Activated CD4-positive, alpha-beta T cell treated with anti-CD3 and anti-CD28 coated beads, Interleukin-2, amount 10 ng/mL, durations not matched to agents 7 days and 5 days (primary cell): ENCODE results near the gene OR10G3. TPM values are rescaled to one million over a fixed set of nuclear protein-coding genes. Genes with fewer than 3 reads are reported as not detected.
"Not testable (repeated sequence)": the region's sequence is repeated elsewhere in the genome, so short reads cannot be mapped to it uniquely, and the experiment has no call there.

Source experiments
- CTCF ChIA-PET: fragments of 350-600 bp; sonication (Branson Sonifier 250); formaldehyde crosslinking; loops from one replicate; lab custom pipeline; 2021; ENCODE audit warnings: antibody characterized with exemption; lab: Charles Lee
- POLR2A ChIA-PET: fragments of 350-600 bp; sonication (Branson Sonifier 250); formaldehyde crosslinking; loops from one replicate; lab custom pipeline; 2021; ENCODE audit warnings: antibody characterized with exemption; lab: Charles Lee
- DNase-seq: peaks from one replicate; pipeline ENCODE4 v3.0.0-alpha.2; 2020
- H3K27ac Mint-ChIP-seq: one replicate; pipeline ENCODE4 v1.8.0; 2021; ENCODE audit warnings: mild to moderate bottlenecking, moderate library complexity, mixed read lengths
- H3K27me3 Mint-ChIP-seq: one replicate; pipeline ENCODE4 v1.8.0; 2021; ENCODE audit warnings: mixed read lengths
- H3K36me3 Mint-ChIP-seq: one replicate; pipeline ENCODE4 v1.8.0; 2021; ENCODE audit warnings: low read depth, mixed read lengths
- H3K4me1 Mint-ChIP-seq: one replicate; pipeline ENCODE4 v1.8.0; 2021; ENCODE audit warnings: mixed read lengths
- H3K4me3 Mint-ChIP-seq: one replicate; pipeline ENCODE4 v1.8.0; 2021; ENCODE audit warnings: mild to moderate bottlenecking, moderate library complexity, mixed read lengths
- H3K9me3 Mint-ChIP-seq: one replicate; pipeline ENCODE4 v1.8.0; 2021; ENCODE audit warnings: mixed read lengths
- total RNA-seq, 2 experiments: library from RNA; stranded (reverse); gene quantifications; one replicate each; pipeline ENCODE4 v1.2.3, GENCODE V29; 2021

The OR10G3 gene
- total RNA-seq, 2 experiments from 2014 or later, result not detected

DNA sequence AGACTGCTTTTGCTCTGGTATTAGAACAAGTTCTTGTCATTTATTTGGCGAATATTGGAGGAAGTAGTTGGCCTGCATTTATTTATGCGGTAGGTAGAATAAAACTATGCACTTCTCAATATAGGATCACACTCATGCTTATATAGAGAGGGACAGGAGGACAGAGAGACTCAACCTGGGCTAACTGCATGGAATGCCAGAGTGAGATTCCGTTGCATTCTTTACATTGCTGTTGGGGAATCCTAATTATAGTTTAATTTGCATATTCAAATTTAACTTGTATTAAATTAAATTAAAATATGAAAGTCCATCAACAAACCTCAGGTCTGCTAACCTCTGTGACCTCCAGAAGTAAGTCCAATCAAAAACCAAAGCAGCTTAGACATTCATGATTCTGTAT is 26.6 kb downstream of the OR10G3 start:
- ChIA-PET CTCF (no interaction called here), POLR2A (no interaction called here)
- H3K27me3 Mint-ChIP-seq, result no peaks in the 10 kb centered on the region
- H3K36me3 Mint-ChIP-seq, result no peaks in the 10 kb centered on the region
- H3K27ac Mint-ChIP-seq, result no peak overlapping the region
- no peak overlapping the region for H3K4me3 Mint-ChIP-seq
- H3K9me3 Mint-ChIP-seq, result no peaks in the 10 kb centered on the region
- no peak for DNase-seq
- H3K4me1 Mint-ChIP-seq, result peaks cover 6% of the 10 kb centered on the region

DNA sequence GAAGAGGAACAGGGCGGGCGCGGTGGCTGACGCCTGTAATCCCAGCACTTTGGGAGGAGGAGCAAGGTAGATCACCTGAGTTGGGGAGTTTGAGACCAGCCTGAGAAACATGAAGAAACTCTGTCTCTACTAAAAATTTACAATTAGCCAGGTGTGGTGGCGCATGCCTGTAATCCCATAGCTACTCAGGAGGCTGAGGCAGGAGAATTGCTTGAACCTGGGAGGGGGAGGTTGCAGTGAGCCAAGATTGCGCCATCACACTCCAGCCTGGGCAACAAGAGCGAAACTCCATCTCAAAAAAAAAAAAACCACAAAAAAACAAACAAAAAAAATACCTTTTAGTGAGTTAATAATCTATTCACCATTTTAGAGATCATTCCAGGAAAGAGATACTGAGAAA is 35.3 kb downstream of the OR10G3 start:
- CTCF ChIA-PET, result interaction anchor here (0.6 kb wide), 1 partner anchor 316 kb away, joined by 3 read pairs; no protein-coding TSS in a partner anchor
- H3K36me3 Mint-ChIP-seq, H3K4me3 Mint-ChIP-seq, H3K4me1 Mint-ChIP-seq, H3K9me3 Mint-ChIP-seq, DNase-seq, POLR2A ChIA-PET, H3K27ac Mint-ChIP-seq: not testable (repeated sequence)
- peaks cover 14% of the 10 kb centered on the region for H3K27me3 Mint-ChIP-seq

- DNase-seq, result no peak
- H3K9me3 Mint-ChIP-seq, result no peaks in the 10 kb centered on the region
- POLR2A ChIA-PET, result no interaction called here
- H3K4me3 Mint-ChIP-seq, result no peak overlapping the region
- H3K27me3 Mint-ChIP-seq, result peaks cover 20% of the 10 kb centered on the region
- CTCF ChIA-PET, result no interaction called here
- H3K4me1 Mint-ChIP-seq, result no peaks in the 10 kb centered on the region
- H3K27ac Mint-ChIP-seq, result no peak overlapping the region
- H3K36me3 Mint-ChIP-seq, result no peaks in the 10 kb centered on the region
Measured at GRCh38 chr14:21543963-21544362, 35.9 kb downstream of the OR10G3 start.

DNA sequence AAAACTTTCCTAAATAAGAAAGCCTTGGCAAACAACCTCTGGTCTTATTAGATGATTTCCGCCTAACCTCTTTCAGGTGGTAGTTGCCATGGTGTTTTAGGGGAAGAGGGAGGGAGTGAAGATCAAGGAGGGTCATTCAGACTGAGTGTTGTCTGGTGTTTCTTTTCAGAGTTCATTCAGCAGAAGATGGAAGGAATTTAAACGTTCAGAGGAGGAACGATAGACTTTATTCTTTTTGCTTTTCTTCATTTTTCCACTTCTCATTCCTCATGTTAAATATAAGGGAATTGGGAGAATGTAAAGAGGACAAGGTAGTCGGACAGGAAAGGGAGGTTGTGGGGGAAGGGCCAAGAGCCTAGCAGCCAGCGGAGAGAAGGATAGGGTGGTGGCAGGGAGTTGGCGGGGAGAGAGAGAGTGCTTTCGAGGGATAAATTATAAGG is 36.3 kb downstream of the OR10G3 start:
- Mint-ChIP-seq H3K4me3 (no peak overlapping the region), H3K36me3 (no peaks in the 10 kb centered on the region), H3K27me3 (peaks cover 23% of the 10 kb centered on the region), H3K4me1 (no peaks in the 10 kb centered on the region), H3K9me3 (no peaks in the 10 kb centered on the region), H3K27ac (no peak overlapping the region)
- DNase-seq, result no peak
- CTCF ChIA-PET, result no interaction called here
- POLR2A ChIA-PET, result no interaction called here

DNA sequence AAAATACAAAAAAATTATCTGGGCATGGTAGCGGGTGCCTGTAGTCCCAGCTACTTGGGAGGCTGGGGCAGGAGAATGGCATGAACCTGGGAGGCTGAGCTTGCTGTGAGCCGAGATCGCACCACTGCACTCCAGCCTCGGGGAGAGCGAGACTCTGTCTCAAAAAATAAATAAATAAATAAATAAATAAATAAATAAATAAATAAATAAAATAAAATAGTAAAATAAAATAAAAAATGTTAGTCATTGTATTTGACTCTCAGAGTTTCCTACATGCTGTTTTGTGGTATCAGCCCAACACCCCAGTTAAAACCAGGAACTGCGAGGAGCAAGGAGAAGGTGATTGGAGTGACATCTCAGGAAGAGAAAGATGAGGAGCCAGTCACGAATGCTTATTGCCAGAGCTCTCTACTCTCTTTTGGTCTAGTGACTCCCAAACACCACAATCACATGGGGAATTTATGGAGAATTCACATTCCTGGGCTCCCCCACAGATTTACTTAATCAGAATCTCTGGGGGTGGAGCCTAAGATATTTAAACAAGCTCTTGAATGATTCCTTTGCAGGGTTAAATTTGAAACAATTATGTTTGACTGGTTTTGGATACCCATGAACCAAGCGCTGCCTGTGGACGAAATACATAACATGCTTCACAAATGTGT is 38.3 kb downstream of the OR10G3 start:
- no peak for DNase-seq
- ChIA-PET CTCF (interaction anchor here (0.6 to 0.7 kb wide), 2 partner anchors 265 to 454 kb away, joined by 3 read pairs; no protein-coding TSS in a partner anchor), POLR2A (no interaction called here)
- peaks cover 38% of the 10 kb centered on the region for H3K27me3 Mint-ChIP-seq
- H3K27ac Mint-ChIP-seq, result no peak overlapping the region
- H3K4me3 Mint-ChIP-seq, result no peak overlapping the region
- H3K36me3 Mint-ChIP-seq, result no peaks in the 10 kb centered on the region
- no peaks in the 10 kb centered on the region for H3K9me3 Mint-ChIP-seq
- peaks cover 5% of the 10 kb centered on the region for H3K4me1 Mint-ChIP-seq

- no peak for DNase-seq
- H3K27me3 Mint-ChIP-seq, result peaks cover 57% of the 10 kb centered on the region
- POLR2A ChIA-PET, result interaction anchor here (0.6 kb wide), 1 partner anchor 8 kb away, joined by 6 read pairs; no protein-coding TSS in a partner anchor
Measured at GRCh38 chr14:21539189-21539940, 40.5 kb downstream of the OR10G3 start.

DNA sequence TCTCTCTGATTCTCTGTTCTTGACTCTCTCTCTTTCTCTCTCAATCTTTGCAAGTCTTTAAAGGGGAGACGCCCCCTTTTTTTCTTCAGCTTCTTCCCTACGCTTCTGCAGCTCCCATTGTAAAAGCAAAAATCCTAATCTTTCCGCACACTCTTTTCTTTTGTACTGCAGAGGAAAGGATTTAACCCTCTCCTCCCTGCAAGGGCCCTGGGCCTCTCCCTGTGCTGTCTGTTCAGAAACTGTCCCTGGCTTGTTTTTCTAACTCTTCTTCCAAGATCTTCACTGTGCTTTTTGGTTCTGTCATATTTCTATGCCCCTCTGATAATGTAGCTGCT is 42.8 kb downstream of the OR10G3 start:
- CTCF ChIA-PET, result interaction anchor here (0.5 to 0.9 kb wide), 2 partner anchors 21 to 1474 kb away, joined by 3 read pairs; no protein-coding TSS in a partner anchor
- Mint-ChIP-seq H3K9me3 (no peaks in the 10 kb centered on the region), H3K27me3 (peaks cover 56% of the 10 kb centered on the region), H3K4me1 (peaks cover 5% of the 10 kb centered on the region), H3K27ac (no peak overlapping the region), H3K4me3 (no peak overlapping the region), H3K36me3 (no peaks in the 10 kb centered on the region)
- POLR2A ChIA-PET, result no interaction called here
- no peak for DNase-seq

More at GRCh38 chr14:21539189-21539940, 40.5 kb downstream of the OR10G3 start:
- Mint-ChIP-seq H3K9me3 (no peaks in the 10 kb centered on the region), H3K4me3 (no peak overlapping the region), H3K27ac (no peak overlapping the region), H3K4me1 (peaks cover 5% of the 10 kb centered on the region), H3K36me3 (no peaks in the 10 kb centered on the region)
- CTCF ChIA-PET, result no interaction called here

- peaks cover 5% of the 10 kb centered on the region for H3K4me1 Mint-ChIP-seq
- peaks cover 57% of the 10 kb centered on the region for H3K27me3 Mint-ChIP-seq
- H3K4me3 Mint-ChIP-seq, result no peak overlapping the region
- no peak for DNase-seq
- ChIA-PET CTCF (interaction anchor here (0.5 to 1.1 kb wide), 4 partner anchors 20 to 1475 kb away, joined by 3 to 4 read pairs (median 3); no protein-coding TSS in a partner anchor), POLR2A (no interaction called here)
- H3K36me3 Mint-ChIP-seq, result no peaks in the 10 kb centered on the region
- no peak overlapping the region for H3K27ac Mint-ChIP-seq
- no peaks in the 10 kb centered on the region for H3K9me3 Mint-ChIP-seq
Measured at GRCh38 chr14:21536418-21537089, 43.3 kb downstream of the OR10G3 start.

DNA sequence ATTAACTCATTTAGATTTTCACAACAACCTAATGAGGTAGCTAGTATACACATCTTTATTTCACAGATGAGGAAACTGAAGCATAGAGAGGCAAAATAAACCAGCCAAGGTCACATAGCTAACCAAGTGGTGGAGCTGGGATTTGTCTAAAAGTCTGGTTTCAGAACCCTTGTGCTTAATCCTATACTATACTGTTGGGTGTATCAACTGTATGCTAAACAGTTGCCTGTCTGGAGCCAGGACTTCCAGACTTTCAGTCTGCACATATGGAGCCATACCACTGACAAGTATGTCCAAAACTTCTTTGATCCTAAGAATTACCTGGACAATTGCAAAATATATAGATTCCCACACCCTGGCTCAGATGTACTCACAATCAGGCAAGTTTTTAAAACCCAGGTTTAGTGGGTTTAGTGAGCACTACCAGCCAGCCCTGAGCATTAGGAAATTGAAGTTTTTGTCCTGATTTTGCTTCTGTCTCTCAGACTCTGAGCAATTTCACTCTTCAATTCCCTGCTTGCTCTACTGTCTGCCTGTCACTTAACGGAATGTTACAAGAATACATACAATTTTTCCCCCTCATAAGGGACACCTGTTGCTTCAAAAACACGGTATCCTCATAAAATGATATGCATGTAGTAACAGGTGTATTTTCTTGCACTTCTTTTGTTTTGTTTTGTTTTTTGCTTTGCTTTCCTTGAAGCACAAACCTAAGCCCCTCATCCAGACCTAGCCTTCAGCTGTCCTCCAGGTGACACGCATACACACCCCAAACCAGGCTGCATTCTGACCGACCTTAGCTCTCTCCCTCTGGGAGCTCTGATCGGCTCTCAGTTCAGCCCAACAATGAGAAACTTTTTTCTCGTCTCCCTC is 44.1 kb downstream of the OR10G3 start:
- Mint-ChIP-seq H3K4me1 (peaks cover 5% of the 10 kb centered on the region), H3K36me3 (no peaks in the 10 kb centered on the region), H3K4me3 (no peak overlapping the region), H3K27me3 (peaks cover 57% of the 10 kb centered on the region), H3K27ac (no peak overlapping the region), H3K9me3 (no peaks in the 10 kb centered on the region)
- DNase-seq, result no peak
- CTCF ChIA-PET, result interaction anchor here (0.6 to 1.1 kb wide), 2 partner anchors 64 to 207 kb away, joined by 3 to 4 read pairs; no protein-coding TSS in a partner anchor
- POLR2A ChIA-PET, result no interaction called here

GRCh38 chr14:21534576-21534975 is 45.3 kb downstream of the OR10G3 start:
- no peaks in the 10 kb centered on the region for H3K9me3 Mint-ChIP-seq
- peaks cover 54% of the 10 kb centered on the region for H3K27me3 Mint-ChIP-seq
- CTCF ChIA-PET, result no interaction called here
- no peak for DNase-seq
- POLR2A ChIA-PET, result interaction anchor here (0.6 kb wide), 1 partner anchor 30 kb away, joined by 3 read pairs; no protein-coding TSS in a partner anchor
- H3K27ac Mint-ChIP-seq, result no peak overlapping the region
- no peaks in the 10 kb centered on the region for H3K36me3 Mint-ChIP-seq
- H3K4me3 Mint-ChIP-seq, result no peak overlapping the region
- H3K4me1 Mint-ChIP-seq, result peaks cover 5% of the 10 kb centered on the region

DNA sequence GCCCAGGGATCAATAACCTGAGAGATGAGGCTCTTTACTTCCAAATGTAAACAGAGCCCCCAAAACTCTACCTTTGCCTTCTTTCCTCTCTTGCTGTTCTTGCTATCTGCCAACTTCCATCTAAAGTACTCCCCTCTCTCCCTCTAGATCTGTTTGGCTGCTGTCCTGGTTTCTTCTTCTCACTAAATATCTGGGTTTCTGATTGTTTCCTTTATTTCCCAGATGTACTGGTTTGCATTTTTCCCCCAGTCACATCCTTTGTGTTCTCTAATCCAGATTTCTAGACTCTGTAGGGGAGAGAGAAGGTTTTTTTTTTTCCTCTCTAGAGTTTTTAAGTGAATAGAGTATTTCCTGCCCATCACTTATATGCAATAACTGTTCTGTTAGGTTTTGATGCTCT is 46.6 kb downstream of the OR10G3 start:
- Mint-ChIP-seq H3K9me3 (no peaks in the 10 kb centered on the region), H3K27ac (no peak overlapping the region), H3K4me1 (peaks cover 5% of the 10 kb centered on the region), H3K4me3 (no peak overlapping the region), H3K36me3 (no peaks in the 10 kb centered on the region), H3K27me3 (peaks cover 44% of the 10 kb centered on the region)
- POLR2A ChIA-PET, result no interaction called here
- CTCF ChIA-PET, result no interaction called here
- no peak for DNase-seq

DNA sequence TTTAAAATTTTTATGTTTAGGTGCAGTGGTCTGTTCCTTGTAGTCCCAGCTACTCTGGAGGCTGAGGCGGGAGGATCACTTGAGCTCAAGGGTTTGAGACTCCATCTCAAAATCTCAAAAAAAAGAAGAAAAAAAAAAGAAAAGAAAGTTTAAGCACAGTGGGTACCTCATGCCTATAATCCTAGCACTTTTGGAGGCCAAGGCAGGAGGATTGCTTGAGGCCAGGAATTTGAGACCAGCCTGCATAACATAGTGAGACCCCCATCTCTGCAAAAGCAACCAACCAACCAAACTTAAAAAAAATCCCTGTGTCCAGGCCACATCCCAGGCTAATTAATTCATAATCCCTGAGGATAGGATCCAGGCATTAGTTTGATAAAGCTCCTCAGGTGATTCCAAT is 50.4 kb downstream of the OR10G3 start:
- H3K36me3 Mint-ChIP-seq, result no peaks in the 10 kb centered on the region
- peaks cover 17% of the 10 kb centered on the region for H3K27me3 Mint-ChIP-seq
- no peak for DNase-seq
- ChIA-PET CTCF (interaction anchor here (1.0 kb wide), 2 partner anchors 19 to 52 kb away, joined by 3 read pairs; partner anchors contain the start of gene METTL3), POLR2A (no interaction called here)
- H3K9me3 Mint-ChIP-seq, result no peaks in the 10 kb centered on the region
- peaks cover 15% of the 10 kb centered on the region for H3K4me1 Mint-ChIP-seq
- no peak overlapping the region for H3K4me3 Mint-ChIP-seq
- H3K27ac Mint-ChIP-seq, result no peak overlapping the region
